T-helper 2 cell treated with Interferon-gamma antibody and Interleukin-4, amounts not matched to agents 5 μg/mL and 100 μg/mL, for 36 hours (primary cell): ENCODE measurements around the gene PRKCG.
"Not testable (repeated sequence)": the region's sequence is repeated elsewhere in the genome, so short reads cannot be mapped to it uniquely, and the experiment has no call there.

Experiments
- DNase-seq: peaks from one replicate; pipeline ENCODE4 v3.0.0; 2021; ENCODE audit warnings: low spot score
- H3K27ac Mint-ChIP-seq: one replicate; pipeline ENCODE4 v1.8.0; 2021; ENCODE audit warnings: mild to moderate bottlenecking, mixed read lengths
- H3K27me3 Mint-ChIP-seq: one replicate; pipeline ENCODE4 v1.8.0; 2021; ENCODE audit warnings: low read depth, mixed read lengths
- H3K36me3 Mint-ChIP-seq: one replicate; pipeline ENCODE4 v1.8.0; 2021; ENCODE audit warnings: low read depth, mixed read lengths
- H3K4me1 Mint-ChIP-seq: one replicate; pipeline ENCODE4 v1.8.0; 2021; ENCODE audit warnings: low read depth, mixed read lengths
- H3K4me3 Mint-ChIP-seq: one replicate; pipeline ENCODE4 v1.8.0; 2022; ENCODE audit warnings: mild to moderate bottlenecking, moderate library complexity, mixed read lengths
- H3K9me3 Mint-ChIP-seq: one replicate; pipeline ENCODE4 v1.8.0; 2021; ENCODE audit warnings: mixed read lengths

PRKCG gene

DNA sequence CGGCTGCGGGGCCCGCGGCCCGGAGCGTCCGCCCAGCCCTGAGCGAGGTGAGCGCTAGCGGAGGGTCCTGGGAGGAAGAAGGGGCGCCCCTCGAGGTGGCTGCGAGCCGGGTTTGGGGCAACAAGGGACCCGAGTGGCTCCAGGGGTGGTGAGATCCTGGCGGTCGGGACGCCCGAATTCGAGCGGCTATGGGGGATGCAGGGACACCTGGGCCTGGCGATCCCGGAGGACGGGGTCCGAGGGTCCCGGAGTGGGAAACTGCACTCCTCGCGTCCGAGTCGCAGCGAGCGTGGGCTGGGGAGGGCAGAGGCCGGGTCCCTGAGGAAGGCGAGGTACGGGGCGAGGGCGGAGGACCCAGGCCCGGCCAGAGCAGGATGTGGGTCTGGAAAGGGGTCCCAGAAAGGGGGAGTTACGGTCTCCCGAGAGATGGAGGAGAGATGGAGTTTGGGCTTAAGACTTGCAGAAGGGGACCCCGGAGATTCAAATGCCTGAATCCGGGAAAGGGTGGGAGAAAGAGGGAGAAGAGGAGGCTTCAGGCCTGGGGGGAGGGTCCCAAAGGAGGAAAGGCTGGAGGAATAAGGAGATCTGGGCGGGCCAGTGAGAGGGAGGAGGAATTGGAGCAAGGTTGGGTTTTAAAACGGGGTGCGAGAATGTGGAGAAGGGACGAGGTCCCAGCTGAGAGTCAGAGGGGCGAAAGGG is 27.6 kb downstream of the PRKCG start:
- no peak overlapping the region for H3K4me3 Mint-ChIP-seq
- H3K27ac Mint-ChIP-seq: no peak overlapping the region
- no peaks in the 10 kb centered on the region for H3K9me3 Mint-ChIP-seq
- peaks cover 56% of the 10 kb centered on the region for H3K27me3 Mint-ChIP-seq
- DNase-seq: no peak
- H3K4me1 Mint-ChIP-seq: peaks cover 11% of the 10 kb centered on the region
- no peaks in the 10 kb centered on the region for H3K36me3 Mint-ChIP-seq

GRCh38 chr19:53910170-53910518 is 28.1 kb downstream of the PRKCG start:
- peaks cover 56% of the 10 kb centered on the region for H3K27me3 Mint-ChIP-seq
- H3K4me3 Mint-ChIP-seq: no peak overlapping the region
- no peak for DNase-seq
- peaks cover 10% of the 10 kb centered on the region for H3K4me1 Mint-ChIP-seq
- H3K9me3 Mint-ChIP-seq: no peaks in the 10 kb centered on the region
- H3K36me3 Mint-ChIP-seq: no peaks in the 10 kb centered on the region
- H3K27ac Mint-ChIP-seq: no peak overlapping the region

DNA sequence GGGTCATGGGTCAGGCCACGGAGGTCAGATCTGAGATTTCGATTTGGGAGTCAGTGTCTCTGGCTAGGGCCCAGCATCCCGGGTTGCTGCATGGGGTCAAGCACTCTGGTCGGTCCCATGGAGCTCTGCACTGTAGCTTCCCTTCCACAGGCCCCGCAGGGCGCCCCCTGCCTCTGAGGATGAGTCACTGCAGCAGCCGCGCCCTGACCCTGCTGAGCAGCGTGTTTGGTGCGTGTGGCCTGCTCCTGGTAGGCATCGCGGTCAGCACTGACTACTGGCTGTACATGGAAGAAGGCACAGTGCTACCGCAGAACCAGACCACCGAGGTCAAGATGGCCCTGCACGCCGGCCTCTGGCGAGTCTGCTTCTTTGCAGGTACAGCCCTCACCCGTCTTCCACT is 30.7 kb downstream of the PRKCG start:
- Mint-ChIP-seq H3K36me3 (no peaks in the 10 kb centered on the region), H3K4me3 (no peak overlapping the region), H3K4me1 (peaks cover 6% of the 10 kb centered on the region), H3K9me3 (no peaks in the 10 kb centered on the region), H3K27ac (no peak overlapping the region), H3K27me3 (peaks cover 37% of the 10 kb centered on the region)
- no peak for DNase-seq

DNA sequence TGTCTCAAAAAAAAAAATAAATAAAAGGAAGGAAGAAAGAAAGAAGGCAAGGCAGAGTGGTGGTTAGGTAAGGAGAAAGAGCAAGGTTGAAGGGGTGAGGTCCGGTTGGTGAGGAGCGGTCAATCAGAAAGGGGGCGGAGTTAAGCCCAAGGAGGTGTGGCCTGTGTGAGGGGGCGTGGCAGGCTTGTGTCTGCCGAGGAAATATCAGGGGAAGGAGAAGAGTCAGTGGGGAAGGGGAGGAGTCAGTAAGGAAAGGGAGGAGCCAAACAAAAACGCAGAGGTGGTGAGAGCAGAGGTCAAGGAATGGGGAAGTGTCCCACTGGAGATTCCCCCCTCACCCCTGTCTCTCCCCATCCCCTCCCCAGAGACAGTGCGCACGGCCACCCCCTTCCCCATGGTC is 33.0 kb downstream of the PRKCG start:
- Mint-ChIP-seq H3K36me3 (no peaks in the 10 kb centered on the region), H3K9me3 (no peaks in the 10 kb centered on the region), H3K4me3 (no peak overlapping the region), H3K27me3 (peaks cover 19% of the 10 kb centered on the region), H3K27ac (no peak overlapping the region), H3K4me1 (no peaks in the 10 kb centered on the region)
- DNase-seq: no peak

GRCh38 chr19:53916004-53916403 is 34.0 kb downstream of the PRKCG start:
- Mint-ChIP-seq H3K4me1 (no peaks in the 10 kb centered on the region), H3K9me3 (no peaks in the 10 kb centered on the region), H3K27ac (no peak overlapping the region), H3K27me3 (peaks cover 9% of the 10 kb centered on the region), H3K4me3 (no peak overlapping the region), H3K36me3 (no peaks in the 10 kb centered on the region)
- no peak for DNase-seq

GRCh38 chr19:53917356-53917755 is 35.4 kb downstream of the PRKCG start:
- H3K4me1 Mint-ChIP-seq: no peaks in the 10 kb centered on the region
- H3K36me3 Mint-ChIP-seq: no peaks in the 10 kb centered on the region
- H3K27ac Mint-ChIP-seq: no peak overlapping the region
- no peaks in the 10 kb centered on the region for H3K27me3 Mint-ChIP-seq
- DNase-seq: no peak
- H3K9me3 Mint-ChIP-seq: no peaks in the 10 kb centered on the region
- H3K4me3 Mint-ChIP-seq: no peak overlapping the region

GRCh38 chr19:53927739-53928138 is 45.7 kb downstream of the PRKCG start:
- Mint-ChIP-seq H3K27ac (no peak overlapping the region), H3K27me3 (no peaks in the 10 kb centered on the region), H3K36me3 (no peaks in the 10 kb centered on the region), H3K9me3 (peaks cover 3% of the 10 kb centered on the region), H3K4me3 (no peak overlapping the region), H3K4me1 (no peaks in the 10 kb centered on the region)
- DNase-seq: no peak

GRCh38 chr19:53936029-53936428 is 54.0 kb downstream of the PRKCG start:
- Mint-ChIP-seq H3K27ac (no peak overlapping the region), H3K4me3 (no peak overlapping the region), H3K36me3 (no peaks in the 10 kb centered on the region), H3K9me3 (no peaks in the 10 kb centered on the region), H3K4me1 (no peaks in the 10 kb centered on the region), H3K27me3 (peaks cover 1% of the 10 kb centered on the region)
- no peak for DNase-seq

DNA sequence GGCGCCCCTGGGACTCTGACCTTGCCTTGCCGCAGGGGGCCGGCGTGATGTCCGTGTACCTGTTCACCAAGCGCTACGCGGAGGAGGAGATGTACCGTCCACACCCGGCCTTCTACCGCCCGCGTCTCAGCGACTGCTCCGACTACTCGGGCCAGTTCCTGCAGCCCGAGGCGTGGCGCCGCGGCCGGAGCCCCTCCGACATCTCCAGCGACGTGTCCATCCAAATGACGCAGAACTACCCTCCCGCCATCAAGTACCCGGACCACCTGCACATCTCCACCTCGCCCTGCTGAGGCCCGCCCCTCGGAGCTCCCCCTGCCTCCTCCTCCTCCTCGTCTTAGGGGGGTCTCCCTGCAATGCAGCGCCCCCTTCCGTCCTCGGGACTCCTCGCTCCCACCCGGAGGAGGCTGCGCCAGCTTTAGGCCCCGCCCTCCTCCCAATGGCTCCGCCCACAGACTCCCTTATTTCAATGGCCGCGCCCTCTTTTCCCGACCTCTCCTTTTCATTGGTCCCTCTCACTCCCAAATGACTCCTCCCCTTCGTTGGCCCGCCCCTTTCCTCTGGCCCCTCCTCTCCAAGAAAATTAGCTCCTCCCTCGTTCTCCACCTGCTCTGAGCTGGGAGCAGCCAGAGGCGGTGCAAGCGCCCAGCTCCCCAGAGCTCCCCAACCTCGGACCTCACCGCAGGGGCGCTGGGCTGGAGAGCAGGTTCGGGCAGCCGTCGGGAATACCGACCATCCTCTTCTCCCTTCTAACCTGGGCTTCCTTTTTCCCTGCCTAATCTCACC is 60.2 kb downstream of the PRKCG start:
- no peak overlapping the region for H3K4me3 Mint-ChIP-seq
- no peaks in the 10 kb centered on the region for H3K9me3 Mint-ChIP-seq
- DNase-seq: no peak
- no peaks in the 10 kb centered on the region for H3K36me3 Mint-ChIP-seq
- peaks cover 29% of the 10 kb centered on the region for H3K27me3 Mint-ChIP-seq
- H3K27ac Mint-ChIP-seq: no peak overlapping the region
- no peaks in the 10 kb centered on the region for H3K4me1 Mint-ChIP-seq

DNA sequence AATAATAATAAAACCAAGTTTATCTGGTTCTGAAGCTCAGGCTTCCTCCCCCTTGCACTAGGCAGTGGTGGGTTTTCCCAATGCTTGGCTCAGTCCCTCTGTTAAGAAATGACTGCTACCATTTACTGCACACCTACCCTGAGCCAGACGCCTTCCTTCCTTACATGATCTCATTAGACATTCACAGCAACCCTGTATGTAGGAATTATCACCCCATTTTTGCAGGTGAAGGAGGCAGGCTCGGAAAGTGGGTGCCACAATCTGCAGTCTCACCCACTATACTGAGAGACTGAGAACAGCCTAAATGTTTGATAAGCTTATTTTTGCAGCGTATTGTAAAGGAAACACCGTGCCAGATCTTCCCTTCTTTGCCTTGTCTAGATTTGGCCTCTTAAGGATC is 62.4 kb downstream of the PRKCG start:
- Mint-ChIP-seq H3K4me1 (no peaks in the 10 kb centered on the region), H3K4me3 (no peak overlapping the region), H3K9me3 (no peaks in the 10 kb centered on the region), H3K27me3 (peaks cover 29% of the 10 kb centered on the region), H3K27ac (no peak overlapping the region), H3K36me3 (no peaks in the 10 kb centered on the region)
- no peak for DNase-seq

GRCh38 chr19:53944933-53945332 is 62.9 kb downstream of the PRKCG start:
- Mint-ChIP-seq H3K9me3 (no peaks in the 10 kb centered on the region), H3K4me3 (no peak overlapping the region), H3K36me3 (no peaks in the 10 kb centered on the region), H3K27ac (no peak overlapping the region), H3K27me3 (peaks cover 29% of the 10 kb centered on the region), H3K4me1 (no peaks in the 10 kb centered on the region)
- no peak for DNase-seq

GRCh38 chr19:53945441-53945840 is 63.4 kb downstream of the PRKCG start:
- DNase-seq: no peak
- Mint-ChIP-seq H3K27ac (no peak overlapping the region), H3K4me3 (no peak overlapping the region), H3K27me3 (peaks cover 29% of the 10 kb centered on the region), H3K36me3 (no peaks in the 10 kb centered on the region), H3K9me3 (no peaks in the 10 kb centered on the region), H3K4me1 (no peaks in the 10 kb centered on the region)

GRCh38 chr19:53945998-53946397 is 64.0 kb downstream of the PRKCG start:
- Mint-ChIP-seq H3K27ac (no peak overlapping the region), H3K9me3 (no peaks in the 10 kb centered on the region), H3K4me1 (no peaks in the 10 kb centered on the region), H3K36me3 (no peaks in the 10 kb centered on the region), H3K4me3 (no peak overlapping the region), H3K27me3 (peaks cover 28% of the 10 kb centered on the region)
- no peak for DNase-seq

- H3K27ac Mint-ChIP-seq: no peak overlapping the region
- no peaks in the 10 kb centered on the region for H3K9me3 Mint-ChIP-seq
- no peaks in the 10 kb centered on the region for H3K4me1 Mint-ChIP-seq
- peaks cover 18% of the 10 kb centered on the region for H3K27me3 Mint-ChIP-seq
- H3K36me3 Mint-ChIP-seq: no peaks in the 10 kb centered on the region
- no peak overlapping the region for H3K4me3 Mint-ChIP-seq
- DNase-seq: no peak
Measured at GRCh38 chr19:53947624-53948023, 65.6 kb downstream of the PRKCG start.

GRCh38 chr19:53948611-53949010 is 66.6 kb downstream of the PRKCG start:
- not testable (repeated sequence) for H3K36me3 Mint-ChIP-seq, H3K9me3 Mint-ChIP-seq
- peaks cover 11% of the 10 kb centered on the region for H3K27me3 Mint-ChIP-seq

More at GRCh38 chr19:53948611-53949010, 66.6 kb downstream of the PRKCG start:
- DNase-seq, H3K4me1 Mint-ChIP-seq, H3K27ac Mint-ChIP-seq, H3K4me3 Mint-ChIP-seq: not testable (repeated sequence)
